WTC11 (cell line): ENCODE measurements around the gene ITGB4. TPM values are rescaled to one million over a fixed set of nuclear protein-coding genes. Genes with fewer than 3 reads are reported as not detected.

ENCODE experiments used
- microRNA-seq: library from miRNA; unstranded; fragments of <30 nt; microRNA quantifications from one replicate; pipeline ENCODE4 v1.2.0, GENCODE V29; 2022; ENCODE audit warnings: borderline number of aligned reads
- total RNA-seq: library from RNA; stranded (reverse); gene quantifications from 3 replicates; pipeline ENCODE4 v1.2.3, GENCODE V29; 2021

Gene ITGB4
- total RNA-seq, 1 experiment from 2014 or later, result 9.5 TPM

Small RNA genes within 50 kb of the gene (microRNA-seq; reads per million reads assigned to microRNA genes)
- not detected for gene MIR4738

Other genes with a start within 250 kb of the ITGB4 start
- gene CASKIN2, start 205.9 kb upstream of the ITGB4 start, total RNA-seq, result 31.3 to 32.2 TPM (median 31.9 TPM) in 3 replicates
- gene TSEN54, start 204.9 kb upstream of the ITGB4 start, total RNA-seq, result 47.8 to 53.4 TPM (median 51.5 TPM) in 3 replicates
- 94.3 to 103 TPM (median 97.0 TPM) in 3 replicates for gene LLGL2, start 195.8 kb upstream of the ITGB4 start, total RNA-seq
- gene MYO15B, start 133.7 kb upstream of the ITGB4 start, total RNA-seq, result 35.6 to 51.1 TPM (median 51.0 TPM) in 3 replicates
- gene SMIM5, start 88.0 kb upstream of the ITGB4 start, total RNA-seq, result 0.05 TPM in 1 of 3 replicates, not detected in the others
- gene RECQL5, start 54.3 kb upstream of the ITGB4 start, total RNA-seq, result 48.9 to 53.1 TPM (median 51.0 TPM) in 3 replicates
- 67.5 to 86.8 TPM (median 72.0 TPM) in 3 replicates for gene SAP30BP, start 54.1 kb upstream of the ITGB4 start, total RNA-seq
- gene GALK1, start 43.7 kb downstream of the ITGB4 start, total RNA-seq, result 42.2 to 49.9 TPM (median 49.4 TPM) in 3 replicates
- 35.0 to 37.8 TPM (median 35.4 TPM) in 3 replicates for gene UNK, start 63.3 kb downstream of the ITGB4 start, total RNA-seq
- gene UNC13D, start 122.9 kb downstream of the ITGB4 start, total RNA-seq, result 12.1 to 13.8 TPM (median 13.1 TPM) in 3 replicates
- gene WBP2, start 133.9 kb downstream of the ITGB4 start, total RNA-seq, result 64.3 to 69.4 TPM (median 68.8 TPM) in 3 replicates
- gene TRIM47, start 157.1 kb downstream of the ITGB4 start, total RNA-seq, result 4.4 to 10.0 TPM (median 6.8 TPM) in 3 replicates
- 51.3 to 56.4 TPM (median 51.4 TPM) in 3 replicates for gene TRIM65, start 175.5 kb downstream of the ITGB4 start, total RNA-seq
- gene MRPL38, start 183.4 kb downstream of the ITGB4 start, total RNA-seq, result 107 to 146 TPM (median 116 TPM) in 3 replicates
- 19.8 to 23.7 TPM (median 21.0 TPM) in 3 replicates for gene FBF1, start 219.6 kb downstream of the ITGB4 start, total RNA-seq